ENCODE measurements around the gene NAV3.

Gene NAV3

GRCh38 chr12:77830583-77831351, at the start of gene NAV3:
Gene NAV3 (plus strand): TSS chr12:77830894. CDS start chr12:77831462, 568 bp downstream.
- Histone ChIP-seq H3K27me3 (no peaks in the 10 kb centered on the region), H3K4me1 (peaks cover 0 to 14% (median 6%) of the 10 kb centered on the region in 4 donors), H3K4me3 (no peak within 1 kb of the TSS), H3K27ac (no peak within 1 kb of the TSS), H3K36me3 (no peaks in the 10 kb centered on the region), H3K9me3 (no peaks in the 10 kb centered on the region)
- intact Hi-C loops (cut with DNase I; ENCODE audit: low total_unique reads): no loop called here
- no peak for DNase-seq
- TF ChIP-seq CTCF (IDR thresholded peaks at IDR 0.05): no peak

- no peak overlapping the region for H3K27ac ChIP-seq
- H3K36me3 ChIP-seq: no peaks in the 10 kb centered on the region
- H3K9me3 ChIP-seq: no peaks in the 10 kb centered on the region
- intact Hi-C loops (cut with DNase I; ENCODE audit: low total_unique reads): no loop called here
- H3K4me3 ChIP-seq: no peak overlapping the region
- no peak for TF ChIP-seq CTCF (IDR thresholded peaks at IDR 0.05)
- no peaks in the 10 kb centered on the region for H3K4me1 ChIP-seq
- no peaks in the 10 kb centered on the region for H3K27me3 ChIP-seq
- DNase-seq: no peak
These were observed 48.7 kb upstream of the NAV3 start for GRCh38 chr12:77782034-77782433.

GRCh38 chr12:77782766-77783165, 47.9 kb upstream of the NAV3 start:
- no peak for DNase-seq
- H3K4me3 ChIP-seq: no peak overlapping the region
- H3K27ac ChIP-seq: no peak overlapping the region
- no peaks in the 10 kb centered on the region for H3K4me1 ChIP-seq
- no peaks in the 10 kb centered on the region for H3K36me3 ChIP-seq
- no peak for TF ChIP-seq CTCF (IDR thresholded peaks at IDR 0.05)
- no peaks in the 10 kb centered on the region for H3K27me3 ChIP-seq
- intact Hi-C loops (cut with DNase I; ENCODE audit: low total_unique reads): no loop called here
- no peaks in the 10 kb centered on the region for H3K9me3 ChIP-seq

- Histone ChIP-seq H3K27ac (no peak overlapping the region), H3K9me3 (no peaks in the 10 kb centered on the region), H3K4me3 (no peak overlapping the region), H3K36me3 (no peaks in the 10 kb centered on the region), H3K27me3 (no peaks in the 10 kb centered on the region), H3K4me1 (no peaks in the 10 kb centered on the region)
- DNase-seq: no peak
- no peak for TF ChIP-seq CTCF (IDR thresholded peaks at IDR 0.05)
- intact Hi-C loops (cut with DNase I; ENCODE audit: low total_unique reads): no loop called here
These were observed 45.5 kb upstream of the NAV3 start for GRCh38 chr12:77785211-77785610.

- DNase-seq: no peak
- intact Hi-C loops (cut with DNase I; ENCODE audit: low total_unique reads): no loop called here
- no peak overlapping the region for H3K4me3 ChIP-seq
- H3K36me3 ChIP-seq: no peaks in the 10 kb centered on the region
- no peaks in the 10 kb centered on the region for H3K27me3 ChIP-seq
- TF ChIP-seq CTCF (IDR thresholded peaks at IDR 0.05): no peak
- no peaks in the 10 kb centered on the region for H3K9me3 ChIP-seq
- H3K4me1 ChIP-seq: no peaks in the 10 kb centered on the region
- no peak overlapping the region for H3K27ac ChIP-seq
These were observed 44.0 kb upstream of the NAV3 start for GRCh38 chr12:77786675-77787074.
